DMS79 (cell line): Measurements from ENCODE around the gene DEUP1.
"Not testable (repeated sequence)": the region's sequence is repeated elsewhere in the genome, so short reads cannot be mapped to it uniquely, and the experiment has no call there.

Source experiments
- DNase-seq: peaks from one replicate; lab custom pipeline; 2025; lab: John Stamatoyannopoulos, UW

The DEUP1 gene

GRCh38 chr11:93330446-93330984 is at the start of gene DEUP1:
Gene DEUP1, plus strand, starts transcription at chr11:93330742. Its CDS starts 1,518 bp downstream, at chr11:93332260.
- peak; percentile 45 for DNase-seq

- DNase-seq: peak; percentile 13
Observed at GRCh38 chr11:93285430-93285829, 45.1 kb upstream of the DEUP1 start.

- DNase-seq: peak; percentile 76
Observed at GRCh38 chr11:93287434-93287833, 43.1 kb upstream of the DEUP1 start.

GRCh38 chr11:93288079-93288478 is 42.5 kb upstream of the DEUP1 start:
- peak; percentile 95 for DNase-seq

- no peak for DNase-seq
Observed at GRCh38 chr11:93288767-93289166, 41.8 kb upstream of the DEUP1 start.

GRCh38 chr11:93289782-93290463 is 40.6 kb upstream of the DEUP1 start:
- no peak for DNase-seq

- no peak for DNase-seq
Observed at GRCh38 chr11:93291110-93291509, 39.4 kb upstream of the DEUP1 start.

GRCh38 chr11:93291898-93292297 is 38.6 kb upstream of the DEUP1 start:
- DNase-seq: no peak

GRCh38 chr11:93295921-93296575 is 34.5 kb upstream of the DEUP1 start:
- no peak for DNase-seq

- DNase-seq: no peak
Observed at GRCh38 chr11:93303689-93304088, 26.9 kb upstream of the DEUP1 start.

- not testable (repeated sequence) for DNase-seq
Observed at GRCh38 chr11:93314399-93314798, 16.1 kb upstream of the DEUP1 start.

GRCh38 chr11:93319224-93319839 is 11.2 kb upstream of the DEUP1 start:
- no peak for DNase-seq

GRCh38 chr11:93320230-93320629 is 10.3 kb upstream of the DEUP1 start:
- no peak for DNase-seq

- no peak for DNase-seq
Observed at GRCh38 chr11:93322207-93322606, 8.3 kb upstream of the DEUP1 start.

GRCh38 chr11:93323747-93324146 is 6.8 kb upstream of the DEUP1 start:
- no peak for DNase-seq

- DNase-seq: no peak
Observed at GRCh38 chr11:93324500-93324899, 6.0 kb upstream of the DEUP1 start.

GRCh38 chr11:93326681-93327080 is 3.9 kb upstream of the DEUP1 start:
- DNase-seq: no peak

GRCh38 chr11:93329936-93330445 is 551 bp upstream of the DEUP1 start:
- DNase-seq: peak; percentile 45

- DNase-seq: no peak
Observed at GRCh38 chr11:93340223-93340622, 9.7 kb downstream of the DEUP1 start.

GRCh38 chr11:93344855-93345333 is 14.4 kb downstream of the DEUP1 start:
- DNase-seq: no peak

- DNase-seq: no peak
Observed at GRCh38 chr11:93348930-93349329, 18.4 kb downstream of the DEUP1 start.

GRCh38 chr11:93350835-93351234 is 20.3 kb downstream of the DEUP1 start:
- no peak for DNase-seq

GRCh38 chr11:93359396-93359795 is 28.9 kb downstream of the DEUP1 start:
- DNase-seq: no peak
